Sigmoid colon (tissue), 7 donors: ENCODE data around the gene TKT. TPM values are rescaled to one million over a fixed set of nuclear protein-coding genes. Genes with fewer than 3 reads are reported as not detected.

Experiments
- DNase-seq: peaks from one replicate; pipeline ENCODE4 v3.0.0-alpha.2; 2019
- H3K27ac ChIP-seq, 4 donors: fragments of 200-600 bp; sonication (generic); one replicate each; pipeline ENCODE4 v1.5.1; 2016 to 2019; ENCODE audit warnings: mild to moderate bottlenecking in 1 of 4
- H3K27me3 ChIP-seq, 3 donors: fragments of 200-600 bp; sonication (generic); one replicate each; pipeline ENCODE4 v1.5.1; 2019; ENCODE audit warnings: mild to moderate bottlenecking in 1 of 3
- H3K36me3 ChIP-seq, 4 donors: fragments of 200-600 bp; sonication (generic); one replicate each; pipeline ENCODE4 v1.5.1; 2016 to 2019
- H3K4me1 ChIP-seq, 4 donors: fragments of 200-600 bp; sonication (generic); one replicate each; pipeline ENCODE4 v1.5.1; 2017 to 2019
- H3K4me3 ChIP-seq, 4 donors: fragments of 200-600 bp; sonication (generic); one replicate each; pipeline ENCODE4 v1.5.1; 2017 to 2019; ENCODE audit warnings: mild to moderate bottlenecking in 2 of 4, moderate library complexity in 1 of 4
- H3K9me3 ChIP-seq, 4 donors: fragments of 200-600 bp in 3 of 4; sonication (generic) in 3 of 4; one replicate each; pipeline versions ENCODE4 v1.5.1 to v1.6.1; 2013 to 2019
- CTCF ChIP-seq, 4 experiments: fragments of 450-650 bp in 3 of 4; fragments of 200-600 bp in 1 of 4; IDR thresholded peaks; one replicate each; pipeline ENCODE4 v1.5.1; 2016 to 2019; ENCODE audit warnings: antibody characterized with exemption in 4 of 4, mild to moderate bottlenecking in 3 of 4, moderate library complexity in 2 of 4
- EP300 ChIP-seq, 4 donors: sonication (generic); formaldehyde crosslinking; IDR thresholded peaks; one replicate each; pipeline ENCODE4 v1.6.1; 2017; ENCODE audit warnings: antibody characterized with exemption in 4 of 4
- POLR2A ChIP-seq, 2 donors: fragments of 450-650 bp; IDR thresholded peaks; one replicate each; pipeline ENCODE4 v1.6.1; 2016; ENCODE audit warnings: antibody characterized with exemption in 2 of 2, mild to moderate bottlenecking in 2 of 2, moderate library complexity in 2 of 2
- POLR2AphosphoS5 ChIP-seq, 4 donors: sonication (generic); formaldehyde crosslinking; IDR thresholded peaks; one replicate each; pipeline ENCODE4 v1.6.1; 2017; ENCODE audit warnings: antibody characterized with exemption in 4 of 4
- WGBS, 2 donors: extraction: QIAGEN DNeasy Blood & Tissue Kit; methylation state at CpG; one replicate each; pipeline ENCODE4 v1.1.7; 2013; 5-methylcytosine and 5-hydroxymethylcytosine counted together
- intact Hi-C: fragments of 100-400 bp; cut with DNase I; formaldehyde crosslinking; loops from one replicate; pipeline ENCODE4 v1.15.1; 2023
- polyA plus RNA-seq, 3 donors: library from polyadenylated mRNA; stranded (reverse); fragments of 200-250 nt; gene quantifications; one replicate each; pipeline ENCODE4 v1.2.3, GENCODE V29; 2013
- total RNA-seq, 4 donors: library from RNA; depleted of rRNA; stranded (reverse); fragments of >200 nt; gene quantifications; one replicate each; pipeline ENCODE4 v1.1.0, GENCODE V29; 2016
- donor health status: healthy with polysubstance abuse.
- donor health status: Bipolar disorder and iron deficiency.
- donor health status: healthy.

TKT gene
- total and polyA plus RNA-seq, 7 donors: 88.9 to 305 (median 184) TPM

GRCh38 chr3:53190659-53191058 is 65.2 kb downstream of the TKT start:
- no peaks in the 10 kb centered on the region for H3K9me3 ChIP-seq
- no peak overlapping the region for H3K27ac ChIP-seq
- intact Hi-C loops: no loop called here
- no peaks in the 10 kb centered on the region for H3K27me3 ChIP-seq
- TF ChIP-seq POLR2AphosphoS5 (IDR thresholded peaks at IDR 0.05): no peak
- no peak for TF ChIP-seq EP300 (IDR thresholded peaks at IDR 0.05)
- TF ChIP-seq POLR2A (IDR thresholded peaks at IDR 0.05): no peak
- TF ChIP-seq CTCF (IDR thresholded peaks at IDR 0.05): no peak
- 77 to 91% methylated on average over 3 of the region's 3 CpGs for WGBS, 2 donors
- peaks cover 0 to 38% (median 6%) of the 10 kb centered on the region in 4 donors for H3K36me3 ChIP-seq
- no peak overlapping the region for H3K4me3 ChIP-seq
- peaks cover 0 to 23% (median 22%) of the 10 kb centered on the region in 4 donors for H3K4me1 ChIP-seq
- DNase-seq: no peak

GRCh38 chr3:53189276-53189675 is 66.5 kb downstream of the TKT start:
- no peaks in the 10 kb centered on the region for H3K27me3 ChIP-seq
- TF ChIP-seq POLR2AphosphoS5 (IDR thresholded peaks at IDR 0.05): no peak
- no peak for DNase-seq
- intact Hi-C loops: no loop called here
- WGBS, 2 donors: 93 to 97% methylated on average over 3 of the region's 3 CpGs
- H3K36me3 ChIP-seq: peaks cover 0 to 43% (median 6%) of the 10 kb centered on the region in 4 donors
- no peak overlapping the region for H3K27ac ChIP-seq
- no peak overlapping the region for H3K4me3 ChIP-seq
- H3K9me3 ChIP-seq: no peaks in the 10 kb centered on the region
- H3K4me1 ChIP-seq: peaks cover 0 to 15% (median 13%) of the 10 kb centered on the region in 4 donors

GRCh38 chr3:53188720-53189119 is 67.1 kb downstream of the TKT start:
- intact Hi-C loops: no loop called here
- Histone ChIP-seq H3K4me3 (no peak overlapping the region), H3K36me3 (peaks cover 1 to 44% (median 7%) of the 10 kb centered on the region in 4 donors), H3K27ac (no peak overlapping the region), H3K9me3 (no peaks in the 10 kb centered on the region), H3K27me3 (no peaks in the 10 kb centered on the region), H3K4me1 (peaks cover 0 to 9% (median 8%) of the 10 kb centered on the region in 4 donors)
- DNase-seq: no peak
- WGBS, 2 donors: 97 to 98% methylated on average over 13 of the region's 13 CpGs
- TF ChIP-seq EP300 (IDR thresholded peaks at IDR 0.05): no peak
- TF ChIP-seq POLR2AphosphoS5 (IDR thresholded peaks at IDR 0.05): no peak
- no peak for TF ChIP-seq CTCF (IDR thresholded peaks at IDR 0.05)
- TF ChIP-seq POLR2A (IDR thresholded peaks at IDR 0.05): no peak

GRCh38 chr3:53188136-53188685 is 67.6 kb downstream of the TKT start:
- H3K27me3 ChIP-seq: no peaks in the 10 kb centered on the region
- DNase-seq: no peak
- no peak overlapping the region for H3K27ac ChIP-seq
- intact Hi-C loops: no loop called here
- 63 to 77% methylated on average over 5 of the region's 5 CpGs for WGBS, 2 donors
- H3K9me3 ChIP-seq: no peaks in the 10 kb centered on the region
- H3K4me1 ChIP-seq: peaks cover 0 to 4% (median 3%) of the 10 kb centered on the region in 4 donors
- no peak overlapping the region for H3K4me3 ChIP-seq
- TF ChIP-seq POLR2AphosphoS5 (IDR thresholded peaks at IDR 0.05) (no peak), CTCF (IDR thresholded peaks at IDR 0.05) (no peak), POLR2A (IDR thresholded peaks at IDR 0.05) (no peak), EP300 (IDR thresholded peaks at IDR 0.05) (no peak)
- H3K36me3 ChIP-seq: peaks cover 5 to 48% (median 9%) of the 10 kb centered on the region in 4 donors

DNA sequence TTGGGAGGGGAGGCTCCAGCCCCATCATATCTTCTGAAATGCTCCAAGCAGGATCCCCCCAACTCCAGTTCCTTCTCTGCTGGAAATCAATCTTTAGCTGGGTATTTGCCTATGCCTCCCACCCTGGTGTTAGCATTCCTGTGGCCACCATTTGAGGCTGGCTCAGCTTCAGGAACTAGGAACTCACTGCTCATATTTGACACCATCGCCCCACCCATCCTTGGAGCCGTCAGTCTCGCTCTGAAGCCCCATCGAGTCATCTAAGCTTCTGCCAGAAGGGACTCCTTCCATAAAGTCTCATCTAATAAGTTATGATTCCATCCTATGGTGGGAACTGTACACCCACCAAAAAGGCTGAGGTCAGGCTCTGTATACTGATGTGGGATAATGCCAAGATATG is 68.4 kb downstream of the TKT start:
- intact Hi-C loops: no loop called here
- peaks cover 5 to 51% (median 10%) of the 10 kb centered on the region in 4 donors for H3K36me3 ChIP-seq
- no peak overlapping the region for H3K27ac ChIP-seq
- no peak overlapping the region for H3K4me3 ChIP-seq
- no peaks in the 10 kb centered on the region for H3K9me3 ChIP-seq
- no peaks in the 10 kb centered on the region for H3K27me3 ChIP-seq
- 74 to 88% methylated on average over 4 of the region's 4 CpGs for WGBS, 2 donors
- TF ChIP-seq CTCF (IDR thresholded peaks at IDR 0.05) (no peak), EP300 (IDR thresholded peaks at IDR 0.05) (no peak), POLR2A (IDR thresholded peaks at IDR 0.05) (no peak), POLR2AphosphoS5 (IDR thresholded peaks at IDR 0.05) (no peak)
- no peak for DNase-seq
- no peaks in the 10 kb centered on the region for H3K4me1 ChIP-seq
